RCC 7860 (cell line): Measurements from ENCODE around the gene ZNRF4.
"Not testable (repeated sequence)": the region's sequence is repeated elsewhere in the genome, so short reads cannot be mapped to it uniquely, and the experiment has no call there.

ENCODE experiments used
- DNase-seq: peaks from one replicate; pipeline ENCODE4 v3.0.0-alpha.2; 2015; ENCODE audit warnings: low spot score
- FAIRE-seq: peaks from 2 replicates; lab custom pipeline; 2012; peaks lifted over from hg19 to GRCh38; lab: Jason Lieb, UNC

ZNRF4 gene

GRCh38 chr19:5470264-5470671, 15.1 kb downstream of the ZNRF4 start:
- FAIRE-seq: no peak

GRCh38 chr19:5472286-5472685, 17.1 kb downstream of the ZNRF4 start:
- FAIRE-seq (no peak), DNase-seq (no peak)

More at GRCh38 chr19:5470264-5470671, 15.1 kb downstream of the ZNRF4 start:
- no peak for DNase-seq

- no peak for DNase-seq
- no peak for FAIRE-seq
These were observed 18.4 kb downstream of the ZNRF4 start for GRCh38 chr19:5473646-5474045.

- DNase-seq (no peak), FAIRE-seq (no peak)
These were observed 22.4 kb downstream of the ZNRF4 start for GRCh38 chr19:5477451-5478215.

GRCh38 chr19:5478241-5478924, 23.2 kb downstream of the ZNRF4 start:
- no peak for DNase-seq
- FAIRE-seq: no peak

GRCh38 chr19:5478925-5479588, 23.8 kb downstream of the ZNRF4 start:
- DNase-seq (no peak), FAIRE-seq (no peak)

- DNase-seq: no peak
- FAIRE-seq: no peak
These were observed 24.7 kb downstream of the ZNRF4 start for GRCh38 chr19:5479958-5480357.

GRCh38 chr19:5480427-5480836, 25.2 kb downstream of the ZNRF4 start:
- DNase-seq (no peak), FAIRE-seq (no peak)

- no peak for FAIRE-seq
- DNase-seq: no peak
These were observed 26.7 kb downstream of the ZNRF4 start for GRCh38 chr19:5481957-5482356.

GRCh38 chr19:5484398-5485285, 29.4 kb downstream of the ZNRF4 start:
- DNase-seq (no peak), FAIRE-seq (no peak)

- FAIRE-seq (no peak), DNase-seq (no peak)
These were observed 30.0 kb downstream of the ZNRF4 start for GRCh38 chr19:5485286-5485636.

- not testable (repeated sequence) for DNase-seq, FAIRE-seq
These were observed 30.4 kb downstream of the ZNRF4 start for GRCh38 chr19:5485658-5486057.

- DNase-seq (no peak), FAIRE-seq (no peak)
These were observed 32.0 kb downstream of the ZNRF4 start for GRCh38 chr19:5487222-5487621.

- FAIRE-seq (no peak), DNase-seq (no peak)
These were observed 34.3 kb downstream of the ZNRF4 start for GRCh38 chr19:5489551-5489950.

- no peak for FAIRE-seq
These were observed 36.3 kb downstream of the ZNRF4 start for GRCh38 chr19:5491565-5491964.

GRCh38 chr19:5492281-5492634, 37.0 kb downstream of the ZNRF4 start:
- DNase-seq (no peak), FAIRE-seq (no peak)

More at GRCh38 chr19:5491565-5491964, 36.3 kb downstream of the ZNRF4 start:
- DNase-seq: no peak

- FAIRE-seq: no peak
- DNase-seq: no peak
These were observed 37.6 kb downstream of the ZNRF4 start for GRCh38 chr19:5492635-5493409.

GRCh38 chr19:5494773-5495172, 39.6 kb downstream of the ZNRF4 start:
- FAIRE-seq (no peak), DNase-seq (no peak)

- no peak for FAIRE-seq
- no peak for DNase-seq
These were observed 40.6 kb downstream of the ZNRF4 start for GRCh38 chr19:5495792-5496191.

- no peak for FAIRE-seq
- DNase-seq: no peak
These were observed 42.1 kb downstream of the ZNRF4 start for GRCh38 chr19:5497297-5497696.
